ENCODE results near the gene GDF9.

GRCh38 chr5:132829742-132830435, 36.4 kb downstream of the GDF9 start:
- TF ChIP-seq POLR2A (IDR thresholded peaks at IDR 0.05; ENCODE audit: extremely low read depth, insufficient read length) = no peak
- peak; percentile 64 for TF ChIP-seq CTCF (IDR thresholded peaks at IDR 0.05; ENCODE audit: low read depth, low read length)
